WTC11 (cell line): ENCODE measurements around the gene ATP13A5. TPM values are rescaled to one million over a fixed set of nuclear protein-coding genes. Genes with fewer than 3 reads are reported as not detected.

Experiments
- ATAC-seq: fragments of 200-7000 bp; cut with Tn5 transposase; 2 replicates; pipeline ENCODE4 v1.10.0; 2021; ENCODE audit warnings: mild to moderate bottlenecking, moderate library complexity
- CTCF ChIA-PET: fragments of 300-600 bp; sonication (Branson Sonifier 250); formaldehyde crosslinking; loops from one replicate; lab custom pipeline; 2021; ENCODE audit warnings: antibody characterized with exemption; lab: Charles Lee
- POLR2A ChIA-PET: fragments of 350-600 bp; sonication (Branson Sonifier 250); formaldehyde crosslinking; loops from one replicate; lab custom pipeline; 2021; ENCODE audit warnings: antibody characterized with exemption; lab: Charles Lee
- DNase-seq: peaks from one replicate; pipeline ENCODE4 v3.0.0; 2021; ENCODE audit warnings: low spot score
- H3K27ac Mint-ChIP-seq: 2 replicates; pipeline ENCODE4 v1.8.0; 2021; ENCODE audit warnings: mixed read lengths
- H3K27me3 Mint-ChIP-seq: 2 replicates; pipeline ENCODE4 v1.8.0; 2021; ENCODE audit warnings: low read depth, mild to moderate bottlenecking, moderate library complexity, mixed read lengths
- H3K36me3 Mint-ChIP-seq: 2 replicates; pipeline ENCODE4 v1.8.0; 2021; ENCODE audit warnings: mixed read lengths
- H3K4me1 Mint-ChIP-seq: 2 replicates; pipeline ENCODE4 v1.8.0; 2022; ENCODE audit warnings: mixed read lengths
- H3K4me3 Mint-ChIP-seq: 2 replicates; pipeline ENCODE4 v1.8.0; 2021; ENCODE audit warnings: mild to moderate bottlenecking, moderate library complexity, mixed read lengths
- H3K9me3 Mint-ChIP-seq: 2 replicates; pipeline ENCODE4 v1.8.0; 2021; ENCODE audit warnings: mixed read lengths
- ARID4B ChIP-seq: sonication (generic); formaldehyde crosslinking; IDR thresholded peaks from 2 replicates; pipeline ENCODE4 v1.8.0; 2023; ENCODE audit warnings: missing genetic modification reagents, mild to moderate bottlenecking, borderline replicate concordance
- ATF3 ChIP-seq: sonication (generic); formaldehyde crosslinking; conservative IDR thresholded peaks from 2 replicates; pipeline ENCODE4 v1.8.1; 2022; ENCODE audit warnings: mild to moderate bottlenecking, missing genetic modification reagents
- CREM ChIP-seq: sonication (generic); formaldehyde crosslinking; IDR thresholded peaks from 2 replicates; pipeline ENCODE4 v1.8.1; 2022; ENCODE audit warnings: mild to moderate bottlenecking, missing genetic modification reagents, moderate library complexity
- E2F1 ChIP-seq: sonication (generic); formaldehyde crosslinking; IDR thresholded peaks from 2 replicates; pipeline ENCODE4 v1.8.0; 2022; ENCODE audit warnings: mild to moderate bottlenecking, missing genetic modification reagents
- FOXK1 ChIP-seq: sonication (generic); formaldehyde crosslinking; IDR thresholded peaks from 2 replicates; pipeline ENCODE4 v1.8.0; 2022; ENCODE audit warnings: mild to moderate bottlenecking, moderate library complexity, missing genetic modification reagents
- GTF2I ChIP-seq: fragments of 250-450 bp; sonication (Bioruptor Pico); conservative IDR thresholded peaks from 2 replicates; pipeline ENCODE4 v1.4.0; 2021; ENCODE audit warnings: mild to moderate bottlenecking
- HMGXB4 ChIP-seq: sonication (generic); formaldehyde crosslinking; IDR thresholded peaks from 2 replicates; pipeline ENCODE4 v1.8.1; 2023; ENCODE audit warnings: mild to moderate bottlenecking, moderate library complexity, missing genetic modification reagents
- KAT7 ChIP-seq: sonication (generic); formaldehyde crosslinking; IDR thresholded peaks from 2 replicates; pipeline ENCODE4 v1.8.1; 2023; ENCODE audit warnings: missing genetic modification reagents, mild to moderate bottlenecking, borderline replicate concordance
- MAX ChIP-seq: sonication (generic); formaldehyde crosslinking; IDR thresholded peaks from 2 replicates; pipeline ENCODE4 v1.8.0; 2022; ENCODE audit warnings: mild to moderate bottlenecking, missing genetic modification reagents
- MXD4 ChIP-seq: fragments of 250-450 bp; sonication (Bioruptor Pico); IDR thresholded peaks from 2 replicates; pipeline ENCODE4 v1.8.0; 2021; ENCODE audit warnings: mild to moderate bottlenecking, moderate library complexity, borderline replicate concordance
- RELA ChIP-seq: sonication (generic); formaldehyde crosslinking; IDR thresholded peaks from 2 replicates; pipeline ENCODE4 v1.8.1; 2022; ENCODE audit warnings: missing genetic modification reagents, mild to moderate bottlenecking, borderline replicate concordance
- RORB ChIP-seq: fragments of 250-450 bp; sonication (Bioruptor Pico); IDR thresholded peaks from 2 replicates; pipeline ENCODE4 v1.9.0; 2021; ENCODE audit warnings: mild to moderate bottlenecking
- STAT6 ChIP-seq: sonication (generic); formaldehyde crosslinking; conservative IDR thresholded peaks from 2 replicates; pipeline ENCODE4 v1.8.1; 2023; ENCODE audit warnings: mild to moderate bottlenecking, low read depth, missing genetic modification reagents, moderate library complexity
- USF1 ChIP-seq: sonication (generic); formaldehyde crosslinking; IDR thresholded peaks from 2 replicates; pipeline ENCODE4 v1.8.0; 2022; ENCODE audit warnings: mild to moderate bottlenecking, missing genetic modification reagents
- ZNF425 ChIP-seq: fragments of 250-450 bp; sonication (Bioruptor Pico); conservative IDR thresholded peaks from 2 replicates; pipeline ENCODE4 v1.9.0; 2021; ENCODE audit warnings: mild to moderate bottlenecking
- ZNF512 ChIP-seq: sonication (generic); formaldehyde crosslinking; IDR thresholded peaks from 2 replicates; pipeline ENCODE4 v1.8.1; 2022; ENCODE audit warnings: missing genetic modification reagents, borderline replicate concordance
- ZSCAN18 ChIP-seq: fragments of 250-450 bp; sonication (Bioruptor Pico); IDR thresholded peaks from 2 replicates; pipeline ENCODE4 v2.1.2; 2022; ENCODE audit warnings: mild to moderate bottlenecking, moderate library complexity
- total RNA-seq: library from RNA; stranded (reverse); gene quantifications from 3 replicates; pipeline ENCODE4 v1.2.3, GENCODE V29; 2021

ATP13A5 gene
- total RNA-seq, 1 experiment from 2014 or later: not detected

GRCh38 chr3:193354423-193354822, 24.1 kb downstream of the ATP13A5 start:
- Mint-ChIP-seq H3K4me3 (no peak overlapping the region), H3K27ac (no peak overlapping the region), H3K36me3 (no peaks in the 10 kb centered on the region), H3K9me3 (peaks cover 10% of the 10 kb centered on the region), H3K4me1 (peaks cover 23% of the 10 kb centered on the region), H3K27me3 (no peaks in the 10 kb centered on the region)
- ChIA-PET CTCF (no interaction called here), POLR2A (no interaction called here)
- DNase-seq: no peak
- ATAC-seq: no peak
- TF ChIP-seq USF1 (CRISPR knock-in tag) (no peak), RELA (CRISPR knock-in tag) (no peak), ATF3 (CRISPR knock-in tag) (no peak), CREM (CRISPR knock-in tag) (no peak), KAT7 (CRISPR knock-in tag) (no peak), MAX (CRISPR knock-in tag) (no peak), ARID4B (CRISPR knock-in tag) (no peak), FOXK1 (no peak), ZSCAN18 (no peak), STAT6 (CRISPR knock-in tag) (no peak), ZNF512 (CRISPR knock-in tag) (no peak), RORB (CRISPR knock-in tag) (no peak), E2F1 (no peak), HMGXB4 (CRISPR knock-in tag) (no peak), GTF2I (no peak), ZNF425 (CRISPR knock-in tag) (no peak), MXD4 (CRISPR knock-in tag) (no peak)
